ENCODE measurements around the gene ID4.
"Not testable (repeated sequence)": the region's sequence is repeated elsewhere in the genome, so short reads cannot be mapped to it uniquely, and the experiment has no call there.

Gene ID4

DNA sequence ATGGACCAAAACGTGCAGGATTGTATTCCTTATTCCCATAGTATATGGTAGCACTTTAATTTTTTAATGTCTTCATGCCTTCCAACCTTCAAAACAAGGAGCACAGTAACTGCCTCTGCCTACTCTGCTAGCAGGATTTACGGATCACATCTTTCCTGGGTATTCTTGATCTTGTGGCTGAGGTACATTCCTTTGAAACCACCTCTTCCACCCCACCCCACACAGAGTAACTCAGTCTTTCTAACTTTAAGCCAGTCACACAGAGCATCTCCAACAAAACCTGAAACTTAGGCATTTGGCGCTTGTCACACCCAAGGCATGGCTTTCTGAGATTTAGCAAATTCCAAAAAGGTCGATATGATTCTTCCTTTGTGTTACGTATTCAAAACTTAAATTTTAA, 2.3 kb upstream of the ID4 start:
- no peak for DNase-seq

DNA sequence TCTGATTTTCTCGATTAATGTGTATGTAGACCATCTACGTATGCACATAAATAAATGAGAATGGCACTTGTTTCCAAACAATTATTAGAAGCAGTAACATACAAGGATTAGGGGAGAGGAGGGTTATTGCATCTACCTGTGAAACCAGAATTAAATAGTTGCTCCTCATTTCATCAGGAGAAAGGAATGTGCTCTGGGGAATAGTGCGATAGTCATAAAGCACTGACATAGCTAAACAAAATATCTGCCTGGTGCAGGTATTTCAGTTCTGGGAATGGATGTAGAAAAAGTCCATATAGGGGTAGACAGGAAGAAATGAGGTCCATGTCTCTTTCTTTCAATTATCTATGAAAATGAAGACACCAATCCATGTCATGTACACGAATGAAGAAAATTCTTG, 1.6 kb upstream of the ID4 start:
- no peak for DNase-seq

DNA sequence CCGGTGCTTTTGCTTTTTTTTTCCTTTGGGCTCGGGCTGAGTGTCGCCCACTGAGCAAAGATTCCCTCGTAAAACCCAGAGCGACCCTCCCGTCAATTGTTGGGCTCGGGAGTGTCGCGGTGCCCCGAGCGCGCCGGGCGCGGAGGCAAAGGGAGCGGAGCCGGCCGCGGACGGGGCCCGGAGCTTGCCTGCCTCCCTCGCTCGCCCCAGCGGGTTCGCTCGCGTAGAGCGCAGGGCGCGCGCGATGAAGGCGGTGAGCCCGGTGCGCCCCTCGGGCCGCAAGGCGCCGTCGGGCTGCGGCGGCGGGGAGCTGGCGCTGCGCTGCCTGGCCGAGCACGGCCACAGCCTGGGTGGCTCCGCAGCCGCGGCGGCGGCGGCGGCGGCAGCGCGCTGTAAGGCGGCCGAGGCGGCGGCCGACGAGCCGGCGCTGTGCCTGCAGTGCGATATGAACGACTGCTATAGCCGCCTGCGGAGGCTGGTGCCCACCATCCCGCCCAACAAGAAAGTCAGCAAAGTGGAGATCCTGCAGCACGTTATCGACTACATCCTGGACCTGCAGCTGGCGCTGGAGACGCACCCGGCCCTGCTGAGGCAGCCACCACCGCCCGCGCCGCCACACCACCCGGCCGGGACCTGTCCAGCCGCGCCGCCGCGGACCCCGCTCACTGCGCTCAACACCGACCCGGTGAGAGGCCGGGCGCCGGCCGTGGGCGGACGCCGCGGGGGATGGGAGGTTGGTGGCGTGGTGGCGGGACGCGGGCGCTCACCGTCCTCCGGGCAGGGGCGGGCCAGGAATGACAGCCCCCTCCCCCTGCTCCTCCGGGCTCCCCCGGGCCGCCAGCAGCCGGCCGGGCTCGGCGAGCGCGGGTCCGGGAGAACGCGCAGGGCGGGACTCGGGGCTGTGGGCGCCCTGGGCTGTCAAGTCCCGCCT, 606 bp downstream of the ID4 start:
- no peak for DNase-seq

DNA sequence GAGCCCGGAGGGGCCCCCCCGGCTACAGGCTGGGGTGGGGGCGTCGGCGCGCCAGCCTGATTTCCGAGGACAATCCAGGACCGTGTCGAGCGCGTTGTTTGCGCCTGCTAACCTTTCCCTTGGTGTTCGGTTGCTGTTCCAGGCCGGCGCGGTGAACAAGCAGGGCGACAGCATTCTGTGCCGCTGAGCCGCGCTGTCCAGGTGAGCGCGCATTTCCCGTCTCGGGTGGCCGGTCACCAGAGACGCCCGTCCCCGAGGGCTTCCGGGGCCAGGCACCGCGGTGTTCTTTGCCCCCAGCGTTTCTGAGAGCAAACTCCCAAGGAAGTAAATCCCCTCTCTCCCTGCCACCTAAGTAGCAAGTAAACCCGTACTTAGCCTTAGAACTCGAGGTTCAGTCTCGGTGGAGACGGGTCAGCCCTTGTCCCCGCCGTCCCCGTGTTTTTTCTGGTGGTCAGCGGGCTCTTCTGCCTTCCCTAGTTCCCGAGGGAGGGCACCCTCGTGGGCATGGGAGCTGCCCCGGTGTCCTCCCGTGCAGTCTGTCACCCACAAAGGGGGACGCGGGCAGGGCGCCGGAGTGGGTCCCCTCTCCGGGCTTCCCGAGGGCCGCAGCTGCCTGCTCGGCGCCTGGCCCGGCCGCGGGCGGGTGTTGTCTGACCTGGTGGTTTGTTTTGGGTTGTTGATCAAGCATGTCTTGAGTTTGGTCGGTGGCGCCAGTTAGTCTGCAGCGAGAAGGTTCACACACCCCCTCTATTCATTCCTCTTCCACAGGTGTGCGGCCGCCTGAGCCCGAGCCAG, 1.5 kb downstream of the ID4 start:
- no peak for DNase-seq

DNA sequence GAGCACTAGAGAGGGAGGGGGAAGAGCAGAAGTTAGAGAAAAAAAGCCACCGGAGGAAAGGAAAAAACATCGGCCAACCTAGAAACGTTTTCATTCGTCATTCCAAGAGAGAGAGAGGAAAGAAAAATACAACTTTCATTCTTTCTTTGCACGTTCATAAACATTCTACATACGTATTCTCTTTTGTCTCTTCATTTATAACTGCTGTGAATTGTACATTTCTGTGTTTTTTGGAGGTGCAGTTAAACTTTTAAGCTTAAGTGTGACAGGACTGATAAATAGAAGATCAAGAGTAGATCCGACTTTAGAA, 2.0 kb downstream of the ID4 start:
- no peak for DNase-seq

DNA sequence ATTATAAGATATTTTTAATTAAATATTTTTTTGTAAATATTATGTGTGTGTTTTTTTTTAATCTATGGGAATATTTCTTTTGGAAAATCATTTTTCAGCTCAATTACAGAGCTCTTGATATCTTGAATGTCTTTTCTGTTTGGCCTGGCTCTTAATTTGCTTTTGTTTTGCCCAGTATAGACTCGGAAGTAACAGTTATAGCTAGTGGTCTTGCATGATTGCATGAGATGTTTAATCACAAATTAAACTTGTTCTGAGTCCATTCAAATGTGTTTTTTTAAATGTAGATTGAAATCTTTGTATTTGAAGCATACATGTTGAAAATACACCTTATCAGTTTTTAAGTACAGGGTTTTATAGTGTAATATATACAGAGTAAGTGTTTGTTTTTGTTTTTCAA, 2.6 kb downstream of the ID4 start:
- DNase-seq: no peak

DNA sequence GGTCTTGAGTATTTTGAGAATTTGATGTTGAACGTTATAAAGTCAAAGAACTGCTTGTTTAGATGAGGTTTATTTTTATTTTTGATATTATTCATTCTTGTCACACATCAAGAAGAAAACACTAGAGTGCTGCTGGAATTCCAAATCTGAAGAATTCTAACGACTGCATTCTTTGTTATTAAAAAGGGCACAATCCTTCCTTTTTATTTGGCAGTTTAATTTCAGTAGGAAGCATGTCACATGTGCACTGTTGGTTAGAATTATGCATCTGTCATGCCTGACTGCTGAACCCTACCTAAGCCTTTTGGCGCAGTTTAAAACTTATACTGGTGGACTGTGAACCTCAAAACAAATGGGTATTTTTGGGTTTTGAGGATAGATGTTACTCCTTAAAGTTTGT, 4.0 kb downstream of the ID4 start:
- DNase-seq: no peak

DNA sequence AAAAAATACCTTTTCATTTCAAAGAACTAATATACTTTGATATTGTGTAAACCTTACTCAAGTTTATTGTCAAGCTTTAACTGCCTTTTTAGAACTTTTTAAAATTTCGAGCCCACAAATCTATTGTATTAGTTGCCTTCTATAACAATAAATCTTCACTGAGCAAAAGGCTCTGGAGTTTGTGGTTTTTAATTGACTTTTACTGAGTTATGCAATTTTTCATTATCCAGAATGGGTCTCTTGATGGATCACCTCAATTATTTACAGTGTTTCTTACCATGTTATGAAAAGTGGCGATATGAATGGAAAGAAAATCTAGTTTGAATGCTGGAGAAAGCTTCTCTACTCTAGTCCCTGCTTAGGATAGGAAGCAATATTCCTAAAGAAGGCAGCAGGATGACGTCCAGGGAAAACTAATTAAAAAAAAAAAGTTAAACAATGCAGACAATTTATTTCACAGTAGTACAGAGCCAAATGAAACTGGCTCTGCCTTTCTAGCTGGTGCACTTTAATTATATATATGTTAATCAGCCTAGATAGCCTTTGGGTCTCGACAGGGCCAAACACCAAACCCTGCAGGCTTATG, 5.0 kb downstream of the ID4 start:
- no peak for DNase-seq

DNA sequence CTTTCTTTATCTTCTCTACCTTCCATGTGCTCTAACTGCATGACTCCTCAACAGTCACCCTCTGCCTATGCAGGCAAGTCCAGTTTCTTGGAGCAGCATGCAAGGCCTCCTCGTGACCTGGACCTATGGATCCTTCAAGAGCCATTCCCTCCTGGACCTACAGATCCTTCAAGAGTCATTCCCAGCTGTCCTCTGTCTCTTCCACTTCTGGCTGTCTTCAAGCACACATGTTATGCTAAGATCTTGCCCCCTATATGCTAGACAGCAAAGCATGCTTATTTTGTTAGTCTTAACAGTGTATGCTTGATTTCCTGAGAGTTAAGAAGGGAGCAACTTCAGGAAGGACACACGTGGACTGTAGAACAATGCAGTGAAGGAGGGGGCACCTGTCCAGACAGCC, 7.5 kb downstream of the ID4 start:
- no peak for DNase-seq

DNA sequence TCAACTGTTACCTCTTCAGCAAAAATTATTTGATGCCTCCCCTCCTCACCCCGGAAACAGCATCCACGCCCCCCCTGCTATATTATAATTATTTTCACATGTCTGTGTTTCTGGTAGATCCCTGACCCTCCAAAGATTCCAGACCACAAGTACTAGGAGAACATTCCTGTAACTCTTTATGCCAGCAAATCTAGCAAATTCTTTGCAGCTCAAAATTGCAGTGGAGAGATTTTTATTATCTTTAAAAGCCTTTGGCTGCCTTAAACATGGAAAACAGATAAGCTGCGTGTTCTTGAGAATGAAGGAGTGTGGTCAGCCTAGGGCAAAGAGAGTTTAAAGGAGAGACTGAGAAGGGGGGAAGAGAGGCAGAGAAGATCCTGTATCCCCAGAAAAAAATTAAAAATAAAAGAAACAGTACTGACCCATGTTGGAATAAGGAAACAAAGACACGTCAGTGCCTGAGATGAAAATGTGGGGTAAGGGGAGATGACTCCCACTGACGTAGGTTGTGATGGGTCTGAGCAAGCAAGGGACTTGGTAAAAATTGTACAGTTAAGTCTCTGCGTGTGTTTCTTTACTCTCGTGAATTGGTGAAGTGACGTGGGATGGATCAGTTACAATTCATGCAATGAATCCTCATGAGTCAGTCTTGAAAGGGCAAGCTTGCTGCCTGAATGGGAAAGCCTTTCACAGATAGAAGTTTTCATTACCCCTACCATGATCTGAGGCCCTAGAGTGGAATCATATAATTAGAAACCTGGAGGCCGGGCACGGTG, 8.3 kb downstream of the ID4 start:
- no peak for DNase-seq

DNA sequence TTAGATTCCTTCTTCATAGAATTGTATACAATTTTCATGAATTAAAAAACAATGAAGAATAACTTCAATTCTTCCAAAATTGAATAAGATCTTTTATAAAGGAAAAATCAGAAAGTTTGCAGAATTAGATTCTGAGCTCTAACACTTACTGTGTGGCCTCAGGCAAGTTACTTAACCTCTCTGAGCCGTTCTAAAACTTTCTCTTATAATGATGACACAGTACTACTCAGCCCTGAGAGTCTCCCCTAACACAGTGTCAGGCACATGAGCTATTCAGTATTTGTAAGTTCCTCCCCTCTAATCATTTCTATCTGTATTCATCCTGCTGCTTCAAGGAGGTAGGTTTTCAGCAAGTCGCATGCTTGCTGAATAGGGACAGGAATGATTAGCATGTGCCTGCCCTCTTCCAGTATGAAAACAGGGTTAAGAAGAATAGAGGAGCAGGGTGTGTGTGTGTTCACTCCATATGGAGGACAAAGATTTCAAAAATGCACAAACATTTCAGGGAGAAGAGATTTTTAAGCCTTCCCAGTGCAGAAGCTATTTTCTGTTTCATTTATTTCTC, 11.4 kb downstream of the ID4 start:
- no peak for DNase-seq

DNA sequence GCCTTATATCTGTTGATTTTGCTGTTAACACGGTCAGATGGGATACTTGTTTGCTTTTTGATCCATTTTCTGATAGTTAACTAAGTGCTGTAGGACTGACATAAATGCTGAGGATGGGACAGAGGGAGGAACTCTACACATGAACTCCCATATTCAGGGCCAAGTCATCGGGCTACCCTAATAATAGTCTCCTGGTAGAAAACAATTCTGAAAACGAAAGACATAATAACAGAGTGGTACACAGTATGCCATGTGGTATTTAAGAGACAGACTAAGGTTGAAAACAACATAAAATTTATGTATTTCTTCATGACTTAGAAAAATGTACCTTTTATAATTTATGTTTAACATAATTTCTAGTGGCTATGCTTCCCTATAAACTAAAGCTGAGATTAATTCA, 12.0 kb downstream of the ID4 start:
- no peak for DNase-seq

DNA sequence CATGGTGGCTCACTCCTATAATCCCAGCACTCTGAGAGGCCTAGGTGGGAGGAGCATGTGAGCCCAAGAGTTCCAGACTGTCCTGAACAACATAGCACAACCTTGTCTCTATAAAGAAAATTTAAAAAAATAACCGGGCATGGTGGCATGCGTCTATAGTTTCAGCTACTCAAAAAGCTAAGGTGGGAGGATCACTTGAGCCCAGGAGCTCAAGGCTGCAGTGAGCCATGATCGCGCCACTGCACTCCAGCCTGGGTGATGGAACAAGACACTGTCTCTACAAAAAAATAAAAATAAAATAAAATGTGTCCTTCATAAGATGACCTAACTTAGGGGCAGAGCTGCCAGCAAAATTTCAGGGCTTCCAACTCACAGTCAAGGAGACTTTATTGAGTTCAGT, 12.6 kb downstream of the ID4 start:
- DNase-seq: no peak

DNA sequence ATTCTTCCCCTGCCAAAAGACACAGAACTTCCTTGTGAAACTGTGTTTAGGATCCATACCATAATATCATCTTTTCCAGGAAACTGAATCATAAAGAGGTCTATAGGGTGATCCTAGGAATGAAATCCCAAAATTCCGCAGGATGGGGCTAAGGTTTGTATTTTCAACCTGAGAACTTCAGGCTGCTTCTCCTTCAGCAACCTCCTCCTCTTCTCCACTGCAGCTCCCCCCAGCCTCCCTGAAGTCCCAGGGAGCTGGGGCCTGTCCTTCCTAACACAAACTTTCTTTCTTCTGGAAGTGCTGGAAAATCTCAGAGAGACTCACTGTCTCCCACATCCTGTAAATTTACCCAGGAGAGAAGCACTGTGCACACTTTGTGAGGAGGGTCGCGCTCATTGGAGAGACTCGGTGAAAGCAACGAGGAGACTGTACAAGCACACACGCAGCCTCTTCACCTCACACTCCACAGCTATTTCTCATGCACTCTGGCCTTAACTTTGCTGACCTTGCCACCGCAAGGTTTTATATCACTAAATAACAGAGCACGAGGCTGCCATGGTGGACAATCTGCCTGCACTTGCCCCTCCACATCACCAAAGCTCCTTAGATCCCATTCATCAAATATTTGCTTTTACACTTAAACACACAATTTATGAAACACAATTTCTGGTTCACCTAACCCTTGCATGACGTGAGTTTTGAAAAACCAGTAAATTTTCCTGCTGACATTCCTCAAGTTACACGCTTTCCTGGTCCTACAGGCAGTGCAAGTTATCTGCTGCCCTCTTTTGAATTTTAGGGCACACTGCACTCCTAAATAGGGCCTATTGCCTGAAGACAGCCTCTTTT, 14.3 kb downstream of the ID4 start:
- DNase-seq: no peak

DNA sequence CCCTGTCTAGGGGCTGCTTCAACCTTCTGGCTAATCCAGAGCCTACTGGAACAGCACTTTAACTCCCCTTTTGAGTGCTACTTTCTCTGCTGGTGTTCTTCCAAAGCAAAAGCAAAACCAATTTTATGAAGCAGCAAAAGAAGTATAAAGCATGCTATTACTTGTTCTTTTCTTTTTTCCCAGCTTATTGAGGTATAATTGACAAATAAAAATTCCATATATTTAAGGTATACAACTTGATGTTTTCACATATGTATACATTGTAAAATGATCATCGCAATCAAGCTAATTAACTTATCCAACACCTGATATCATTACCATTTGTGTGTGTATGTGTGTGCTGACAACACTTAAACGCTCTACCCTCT, 14.9 kb downstream of the ID4 start:
- DNase-seq: no peak

DNA sequence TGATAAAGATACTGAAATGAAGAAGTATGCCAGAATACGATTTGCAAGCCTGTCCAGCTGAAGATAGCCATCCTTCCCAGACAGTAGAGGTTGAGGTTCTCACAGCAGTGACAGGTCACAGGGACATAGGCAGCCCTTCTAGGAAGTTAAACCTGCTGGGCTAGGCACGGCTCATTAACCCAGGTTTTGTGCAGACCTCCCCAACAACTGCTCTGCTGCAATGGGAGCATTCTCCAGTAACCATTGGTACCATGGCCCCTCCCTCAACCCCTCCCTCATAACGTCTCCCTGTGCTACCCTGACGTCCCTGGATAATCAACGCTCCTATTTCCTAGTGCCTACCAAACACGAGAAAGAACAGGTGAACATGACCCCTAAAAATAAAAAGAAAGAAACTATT, 15.8 kb downstream of the ID4 start:
- no peak for DNase-seq

DNA sequence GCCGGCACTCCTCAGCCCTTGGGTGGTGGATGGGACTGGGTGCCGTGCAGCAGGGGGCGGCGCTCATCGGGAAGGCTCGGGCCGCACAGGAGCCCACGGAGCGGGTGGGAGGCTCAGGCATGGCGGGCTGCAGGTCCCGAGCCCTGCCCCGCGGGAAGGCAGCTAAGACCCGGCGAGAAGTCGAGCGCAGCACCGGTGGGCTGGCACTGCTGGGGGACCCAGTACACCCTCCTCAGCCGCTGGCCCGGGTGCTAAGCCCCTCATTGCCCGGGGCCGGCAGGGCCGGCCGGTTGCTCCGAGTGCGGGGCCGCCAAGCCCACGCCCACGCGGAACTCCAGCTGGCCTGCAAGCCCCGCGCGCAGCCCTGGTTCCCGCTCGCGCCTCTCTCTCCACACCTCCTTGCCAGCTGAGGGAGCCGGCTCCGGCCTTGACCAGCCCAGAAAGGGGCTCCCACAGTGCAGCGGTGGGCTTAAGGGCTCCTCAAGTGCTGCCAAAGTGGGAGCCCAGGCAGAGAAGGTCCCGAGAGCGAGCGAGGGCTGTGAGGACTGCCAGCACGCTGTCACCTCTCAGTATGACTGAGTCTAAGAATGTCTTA, 17.3 kb downstream of the ID4 start:
- not testable (repeated sequence) for DNase-seq

DNA sequence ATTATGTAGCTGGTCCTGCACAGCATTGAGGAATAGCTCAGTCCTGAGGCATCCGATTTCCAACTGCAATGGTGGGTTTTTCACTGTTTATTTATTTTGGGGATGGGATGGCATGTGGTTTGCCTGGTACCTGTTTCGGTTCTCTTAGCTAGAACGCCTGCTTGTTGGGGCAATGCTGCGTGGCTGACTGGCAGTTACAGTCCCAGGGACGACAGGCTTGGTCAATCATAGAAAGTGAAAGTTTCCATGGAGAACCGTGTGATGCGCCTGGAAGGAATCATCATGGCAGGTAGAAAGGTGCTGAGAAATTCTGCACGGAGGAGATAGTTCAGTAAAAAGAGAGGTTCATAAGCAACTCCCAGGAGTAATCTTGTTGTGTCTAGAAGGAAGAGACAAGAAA, 18.4 kb downstream of the ID4 start:
- no peak for DNase-seq

DNA sequence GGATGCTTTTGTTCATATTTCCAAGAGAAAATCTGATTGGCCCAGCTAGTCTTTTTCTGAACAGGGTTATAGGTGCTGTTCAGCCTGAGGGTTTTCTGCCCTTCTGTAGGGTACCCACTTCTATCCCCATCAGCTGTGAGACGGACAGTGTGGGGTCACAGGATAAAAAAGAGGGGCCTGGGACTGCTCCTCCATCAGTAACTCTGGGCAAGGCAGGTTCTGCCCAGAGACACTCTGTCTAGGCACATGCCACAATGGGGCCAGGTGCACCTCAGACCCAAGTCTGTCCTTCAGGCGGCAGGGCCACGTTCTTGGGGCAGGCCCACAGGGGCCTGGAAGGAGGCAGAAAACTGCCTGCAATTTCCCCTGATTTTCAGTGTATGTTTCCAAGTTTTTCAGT, 20.0 kb downstream of the ID4 start:
- DNase-seq: no peak

DNA sequence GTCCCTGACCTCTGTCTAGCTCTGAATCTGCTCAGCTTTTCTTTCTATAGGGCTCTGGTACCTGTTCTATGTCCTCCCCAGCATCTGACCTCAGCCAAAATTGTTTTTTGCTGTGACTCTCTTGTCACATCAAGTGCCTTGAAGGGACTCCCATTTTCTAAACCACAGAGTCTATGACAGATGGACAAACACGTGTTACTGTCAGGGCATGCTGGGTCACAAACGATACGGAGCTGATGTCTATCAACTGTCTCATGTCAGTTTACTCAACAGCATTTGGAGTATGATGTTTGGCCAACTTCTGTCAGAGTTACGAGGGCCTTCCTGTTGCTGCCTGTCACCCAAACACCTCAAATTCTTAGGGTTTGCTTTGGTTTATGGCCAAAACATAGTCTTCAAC, 20.5 kb downstream of the ID4 start:
- DNase-seq: no peak

DNA sequence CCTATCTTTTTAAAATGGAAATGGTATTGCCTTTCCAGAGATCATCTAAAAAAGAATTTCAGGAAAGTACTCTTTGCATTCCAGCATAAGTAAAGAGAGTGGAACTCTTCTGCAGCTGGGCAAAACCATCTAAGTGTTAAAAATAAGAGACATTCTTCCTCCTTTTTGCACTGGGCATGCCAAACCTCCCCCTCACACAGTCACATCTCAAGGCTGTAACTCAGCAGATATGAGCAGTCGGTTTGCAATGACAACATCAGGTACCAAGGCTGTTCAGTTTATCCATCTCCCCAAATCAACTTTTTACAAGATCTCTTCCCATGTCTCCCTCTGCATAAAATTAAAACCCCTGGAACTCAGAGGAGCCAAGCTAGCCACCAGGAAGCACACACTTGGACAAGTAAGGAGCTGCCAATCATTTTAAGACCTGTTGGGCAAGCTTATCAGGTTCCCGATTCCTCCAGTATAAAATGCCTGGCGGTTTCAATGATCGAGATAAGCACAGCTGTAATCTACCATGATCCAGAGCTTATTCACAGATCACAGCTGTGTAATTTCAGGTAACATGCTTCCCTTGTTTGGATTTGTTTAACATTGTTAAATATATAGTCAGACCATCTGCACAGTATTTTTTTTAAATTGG, 23.2 kb downstream of the ID4 start:
- DNase-seq: no peak
